Keratinocyte (primary cell): Measurements from ENCODE around the gene LRRC8D. TPM values are rescaled to one million over a fixed set of nuclear protein-coding genes. Genes with fewer than 3 reads are reported as not detected.

Experiments
- DNase-seq: peaks from one replicate; pipeline ENCODE4 v3.0.0-alpha.2; 2011; ENCODE audit warnings: low read depth, missing footprints, low spot score
- FAIRE-seq: peaks from 2 replicates; lab custom pipeline; 2011; peaks lifted over from hg19 to GRCh38; lab: Jason Lieb, UNC
- H2AFZ ChIP-seq: 2 replicates; pipeline ENCODE4 v1.6.0; 2012; ENCODE audit warnings: low read length, control low read depth, inconsistent platforms; ENCODE audit not compliant: control insufficient read depth
- H3K27ac ChIP-seq: 2 replicates; pipeline ENCODE4 v1.5.1; 2011; ENCODE audit warnings: low read length; ENCODE audit not compliant: control insufficient read depth, insufficient read depth
- H3K27me3 ChIP-seq: 3 replicates; pipeline ENCODE4 v1.6.0; 2011; ENCODE audit warnings: low read length; ENCODE audit not compliant: control insufficient read depth, insufficient read depth; ENCODE audit errors: extremely low read depth
- H3K36me3 ChIP-seq, 2 experiments: 2 replicates in 1 of 2; 3 replicates in 1 of 2; pipeline ENCODE4 v1.5.1; 2011; ENCODE audit warnings: low read length in 2 of 2, mild to moderate bottlenecking in 1 of 2; ENCODE audit not compliant: control insufficient read depth in 2 of 2, insufficient read depth in 2 of 2; ENCODE audit errors: extremely low read depth in 1 of 2
- H3K4me1 ChIP-seq: 3 replicates; pipeline ENCODE4 v1.5.1; 2011; ENCODE audit warnings: low read length; ENCODE audit not compliant: control insufficient read depth, insufficient read depth; ENCODE audit errors: extremely low read depth
- H3K4me2 ChIP-seq: 3 replicates; pipeline ENCODE4 v1.6.0; 2011; ENCODE audit warnings: low read depth, low read length; ENCODE audit not compliant: control insufficient read depth, insufficient read depth; ENCODE audit errors: extremely low read depth
- H3K4me3 ChIP-seq, 3 experiments: fragments of 200-600 bp in 1 of 3; sonication (generic) in 1 of 3; 2 replicates in 2 of 3; 3 replicates in 1 of 3; pipeline ENCODE4 v1.5.1; 2011 to 2016; ENCODE audit warnings: low read length in 3 of 3, mild to moderate bottlenecking in 3 of 3, control low read depth in 2 of 3, inconsistent platforms in 1 of 3, low read depth in 1 of 3, mixed read lengths in 1 of 3, mixed run types in 1 of 3, moderate library complexity in 1 of 3; ENCODE audit not compliant: control insufficient read depth in 2 of 3, insufficient read depth in 2 of 3; ENCODE audit errors: extremely low read depth in 1 of 3
- H3K79me2 ChIP-seq: 2 replicates; pipeline ENCODE4 v1.6.0; 2012; ENCODE audit warnings: low read length; ENCODE audit not compliant: control insufficient read depth, insufficient read depth
- H3K9ac ChIP-seq: 3 replicates; pipeline ENCODE4 v1.6.0; 2011; ENCODE audit warnings: low read length; ENCODE audit not compliant: control insufficient read depth, insufficient read depth; ENCODE audit errors: extremely low read depth
- H3K9me1 ChIP-seq: 3 replicates; pipeline ENCODE4 v1.6.0; 2011; ENCODE audit warnings: low read length; ENCODE audit not compliant: control insufficient read depth, insufficient read depth; ENCODE audit errors: extremely low read depth
- H3K9me3 ChIP-seq: 2 replicates; pipeline ENCODE4 v1.5.1; 2012; ENCODE audit warnings: low read depth, low read length; ENCODE audit not compliant: control insufficient read depth
- H4K20me1 ChIP-seq: 3 replicates; pipeline ENCODE4 v1.6.0; 2011; ENCODE audit warnings: low read length; ENCODE audit not compliant: control insufficient read depth, insufficient read depth; ENCODE audit errors: extremely low read depth
- CTCF ChIP-seq, 3 experiments: IDR thresholded peaks in 1 of 3; conservative IDR thresholded peaks in 1 of 3; optimal IDR thresholded peaks in 1 of 3; 2 replicates in 2 of 3; 3 replicates in 1 of 3; pipeline versions ENCODE3 to v1.5.1; 2011; ENCODE audit warnings: low read length in 3 of 3, mild to moderate bottlenecking in 3 of 3, moderate library complexity in 2 of 3, control low read depth in 1 of 3, inconsistent platforms in 1 of 3; ENCODE audit not compliant: insufficient read depth in 2 of 3; ENCODE audit errors: extremely low read depth in 1 of 3
- EZH2 ChIP-seq: IDR thresholded peaks from one replicate; pipeline ENCODE4 v1.6.1; 2012; ENCODE audit warnings: inconsistent platforms, mild to moderate bottlenecking, low read length, moderate library complexity
- dilution Hi-C: fragments of 300-500 bp; cut with MboI; formaldehyde crosslinking; loops from one replicate; pipeline ENCODE4 v1.7.0; 2020; ENCODE audit warnings: low sequenced_read_pairs; ENCODE audit not compliant: extremely low pct_ligation_motif_present
- polyA plus RNA-seq, 5 experiments: library from polyadenylated mRNA; depleted of rRNA in 3 of 5; stranded (reverse) in 3 of 5; stranded (forward) in 1 of 5; unstranded in 1 of 5; fragments of >200 nt; gene quantifications; 1 replicate in 1 of 5; 2 replicates in 3 of 5; 3 replicates in 1 of 5; pipeline versions ENCODE4 v1.2.1 to v1.2.3, GENCODE V29; 2011 to 2012; ENCODE audit warnings: missing spikeins in 2 of 5, low read depth in 1 of 5, low replicate concordance in 1 of 5

The LRRC8D gene
- polyA plus RNA-seq, 1 donor (not counting 4 experiments of a cell fraction or from before 2014, with no cell fraction given): 54.7 TPM

DNA sequence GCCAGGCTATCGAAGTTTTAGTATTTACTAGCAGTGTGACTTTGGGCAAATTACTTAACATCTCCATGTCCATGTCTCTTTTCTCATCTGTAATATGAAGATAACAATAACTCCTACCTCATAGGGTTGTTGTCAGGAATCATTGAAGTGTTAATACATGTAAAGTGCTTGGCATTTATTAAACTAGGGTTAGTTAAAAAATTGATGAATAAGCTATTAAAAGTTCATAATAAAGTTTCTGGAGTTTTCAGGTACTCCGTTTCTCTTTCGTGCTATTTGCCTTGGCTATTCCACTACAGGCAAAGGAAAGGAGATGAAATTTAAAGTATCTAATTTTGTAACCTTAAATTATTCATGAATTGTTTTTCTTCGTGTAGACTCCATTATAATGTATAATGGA lies 16.7 kb downstream of the LRRC8D start:
- no peak for TF ChIP-seq CTCF (optimal IDR thresholded peaks at IDR 0.05 in 1 of 3, IDR thresholded peaks at IDR 0.05 in 1 of 3, conservative IDR thresholded peaks at IDR 0.05 in 1 of 3; ENCODE audit: extremely low read depth in 1 of 3, insufficient read depth in 2 of 3, low read length in 3 of 3)
- TF ChIP-seq EZH2: no peak
- dilution Hi-C loops: no loop called here
- Histone ChIP-seq H3K79me2 (no peaks in the 10 kb centered on the region), H3K27ac (no peak overlapping the region), H3K4me3 (no peak overlapping the region), H3K9me3 (no peaks in the 10 kb centered on the region), H3K27me3 (no peaks in the 10 kb centered on the region), H3K36me3 (no peaks in the 10 kb centered on the region), H3K9me1 (no peaks in the 10 kb centered on the region), H3K4me2 (no peak overlapping the region), H3K4me1 (peaks cover 4% of the 10 kb centered on the region), H2AFZ (no peak overlapping the region), H3K9ac (no peak overlapping the region), H4K20me1 (no peaks in the 10 kb centered on the region)
- DNase-seq (no peak), FAIRE-seq (no peak)

DNA sequence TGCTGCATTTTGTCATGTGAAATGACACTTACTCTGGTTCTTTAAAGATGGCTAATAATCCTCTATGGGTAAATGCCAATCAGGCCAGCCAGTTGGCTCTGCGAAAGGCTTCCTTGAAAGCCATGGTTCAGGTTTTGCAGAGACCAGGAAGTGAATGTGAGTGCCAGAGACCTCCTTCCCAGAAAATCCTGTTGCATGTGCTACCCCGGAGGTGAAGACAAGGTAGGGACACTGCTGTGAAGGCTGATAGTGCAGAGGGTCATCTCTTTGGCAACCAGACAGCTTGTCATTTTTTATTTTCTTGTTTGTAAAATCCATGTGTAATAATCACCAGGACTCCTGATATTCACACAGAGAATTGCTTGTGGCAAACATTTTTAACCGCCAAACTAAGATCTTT lies 18.7 kb downstream of the LRRC8D start:
- TF ChIP-seq CTCF (optimal IDR thresholded peaks at IDR 0.05 in 1 of 3, IDR thresholded peaks at IDR 0.05 in 1 of 3, conservative IDR thresholded peaks at IDR 0.05 in 1 of 3; ENCODE audit: extremely low read depth in 1 of 3, insufficient read depth in 2 of 3, low read length in 3 of 3) (no peak), EZH2 (no peak)
- no peak overlapping the region for H3K4me2 ChIP-seq
- no peaks in the 10 kb centered on the region for H3K36me3 ChIP-seq
- H3K27ac ChIP-seq: no peak overlapping the region
- H3K4me3 ChIP-seq: no peak overlapping the region
- H3K79me2 ChIP-seq: peaks cover 6% of the 10 kb centered on the region
- H2AFZ ChIP-seq: no peak overlapping the region
- no peak overlapping the region for H3K9ac ChIP-seq
- H3K27me3 ChIP-seq: no peaks in the 10 kb centered on the region
- FAIRE-seq (no peak), DNase-seq (no peak)
- peaks cover 10% of the 10 kb centered on the region for H3K4me1 ChIP-seq
- H3K9me1 ChIP-seq: no peaks in the 10 kb centered on the region
- H3K9me3 ChIP-seq: no peaks in the 10 kb centered on the region
- no peaks in the 10 kb centered on the region for H4K20me1 ChIP-seq
- dilution Hi-C loops: no loop called here
